ENCODE results near the gene GLIS1.
"Not testable (repeated sequence)": the region's sequence is repeated elsewhere in the genome, so short reads cannot be mapped to it uniquely, and the experiment has no call there.

GLIS1 gene

GRCh38 chr1:53653631-53654030 is 85.3 kb downstream of the GLIS1 start:
- DNase-seq (ENCODE audit: low read depth): no peak
- no peak overlapping the region for H3K4me3 ChIP-seq (ENCODE audit: low read depth, low read length)
- TF ChIP-seq POLR2A (IDR thresholded peaks at IDR 0.05; ENCODE audit: extremely low read depth, insufficient read length) (no peak), MYC (IDR thresholded peaks at IDR 0.05; ENCODE audit: low read depth, low read length) (no peak), CTCF (IDR thresholded peaks at IDR 0.05; ENCODE audit: low read depth, low read length) (no peak), MAX (IDR thresholded peaks at IDR 0.05; ENCODE audit: low read depth, low read length) (no peak)

- TF ChIP-seq MAX (IDR thresholded peaks at IDR 0.05; ENCODE audit: low read depth, low read length): no peak
- TF ChIP-seq MYC (IDR thresholded peaks at IDR 0.05; ENCODE audit: low read depth, low read length): no peak
- TF ChIP-seq CTCF (IDR thresholded peaks at IDR 0.05; ENCODE audit: low read depth, low read length): no peak
- no peak for TF ChIP-seq POLR2A (IDR thresholded peaks at IDR 0.05; ENCODE audit: extremely low read depth, insufficient read length)
- H3K4me3 ChIP-seq (ENCODE audit: low read depth, low read length): no peak overlapping the region
- no peak for DNase-seq (ENCODE audit: low read depth)
Measured at GRCh38 chr1:53653200-53653575, 85.8 kb downstream of the GLIS1 start.

GRCh38 chr1:53652441-53653199 is 86.3 kb downstream of the GLIS1 start:
- no peak for DNase-seq (ENCODE audit: low read depth)
- no peak overlapping the region for H3K4me3 ChIP-seq (ENCODE audit: low read depth, low read length)
- TF ChIP-seq CTCF (IDR thresholded peaks at IDR 0.05; ENCODE audit: low read depth, low read length) (no peak), MYC (IDR thresholded peaks at IDR 0.05; ENCODE audit: low read depth, low read length) (no peak), POLR2A (IDR thresholded peaks at IDR 0.05; ENCODE audit: extremely low read depth, insufficient read length) (no peak), MAX (IDR thresholded peaks at IDR 0.05; ENCODE audit: low read depth, low read length) (no peak)

GRCh38 chr1:53651356-53651755 is 87.6 kb downstream of the GLIS1 start:
- no peak overlapping the region for H3K4me3 ChIP-seq (ENCODE audit: low read depth, low read length)
- no peak for TF ChIP-seq MAX (IDR thresholded peaks at IDR 0.05; ENCODE audit: low read depth, low read length)
- no peak for TF ChIP-seq POLR2A (IDR thresholded peaks at IDR 0.05; ENCODE audit: extremely low read depth, insufficient read length)
- TF ChIP-seq CTCF (IDR thresholded peaks at IDR 0.05; ENCODE audit: low read depth, low read length): no peak
- TF ChIP-seq MYC (IDR thresholded peaks at IDR 0.05; ENCODE audit: low read depth, low read length): no peak
- no peak for DNase-seq (ENCODE audit: low read depth)

GRCh38 chr1:53648516-53648915 is 90.4 kb downstream of the GLIS1 start:
- no peak for DNase-seq (ENCODE audit: low read depth)
- H3K4me3 ChIP-seq (ENCODE audit: low read depth, low read length): no peak overlapping the region
- no peak for TF ChIP-seq CTCF (IDR thresholded peaks at IDR 0.05; ENCODE audit: low read depth, low read length)

GRCh38 chr1:53647915-53648314 is 91.0 kb downstream of the GLIS1 start:
- not testable (repeated sequence) for DNase-seq (ENCODE audit: low read depth); H3K4me3 ChIP-seq (ENCODE audit: low read depth, low read length)

All from NB4 (cell line).